ENCODE data around the gene CHST11. TPM values are rescaled to one million over a fixed set of nuclear protein-coding genes. Genes with fewer than 3 reads are reported as not detected.

The CHST11 gene
- total RNA-seq, 1 experiment from 2014 or later = 6.7 TPM

DNA sequence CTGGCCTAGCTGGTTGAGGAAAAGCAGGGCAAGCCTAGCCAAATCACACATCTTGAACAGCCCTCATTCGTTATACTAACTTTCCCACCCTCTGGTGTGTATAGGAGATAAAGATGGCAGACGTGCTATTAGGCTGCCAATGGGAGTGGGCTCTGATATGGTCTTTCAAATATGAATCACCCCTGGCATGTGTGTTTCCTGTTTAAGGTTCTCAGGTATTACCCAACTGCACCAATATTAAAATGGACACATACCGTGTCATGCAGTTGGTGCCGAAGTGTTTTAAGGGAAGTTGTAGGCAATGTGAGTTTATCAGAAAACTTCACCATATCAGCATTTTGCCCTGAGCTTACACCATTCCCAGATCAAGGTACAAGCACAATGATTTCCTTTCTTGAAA is 33.4 kb downstream of the CHST11 start:
- Mint-ChIP-seq H3K9me3 (no peaks in the 10 kb centered on the region), H3K4me3 (no peak overlapping the region), H3K27ac (no peak overlapping the region), H3K36me3 (ENCODE audit: insufficient read depth in 1 of 3, low read depth in 3 of 3) (peaks cover 0 to 2% (median 0%) of the 10 kb centered on the region in 3 experiments; a peak in 1 of 7 replicates), H3K4me1 (peaks cover 8 to 9% of the 10 kb centered on the region in 2 experiments), H3K27me3 (ENCODE audit: low read depth) (no peaks in the 10 kb centered on the region)
- no peak overlapping the region for H2BK20ac ChIP-seq (ENCODE audit: low read depth, low read length, poor library complexity, severe bottlenecking)
- no peak for DNase-seq
- H2BK5ac ChIP-seq (ENCODE audit: insufficient read length, low read length) = no peak overlapping the region
- no peak overlapping the region for H2BK15ac ChIP-seq (ENCODE audit: low read depth, low read length)
- H3K27ac ChIP-seq (ENCODE audit: insufficient read length, low read depth, low read length) = no peak overlapping the region
- H4K91ac ChIP-seq (ENCODE audit: insufficient read length, low read depth, low read length) = no peak overlapping the region
- no peak overlapping the region for H2BK12ac ChIP-seq (ENCODE audit: insufficient read length, low read depth, low read length)
- H3K4me1 ChIP-seq (ENCODE audit: insufficient read depth, low read length) = no peaks in the 10 kb centered on the region
- H3K9me3 ChIP-seq (ENCODE audit: control insufficient read depth, low read depth, low read length) = no peaks in the 10 kb centered on the region
- H3K79me1 ChIP-seq (ENCODE audit: insufficient read depth, low read depth, low read length, poor library complexity, severe bottlenecking) = no peaks in the 10 kb centered on the region
- H3K4ac ChIP-seq (ENCODE audit: low read depth, low read length) = no peak overlapping the region
- H3K4me2 ChIP-seq (ENCODE audit: insufficient read depth, insufficient read length, low read length) = no peak overlapping the region
- no peaks in the 10 kb centered on the region for H4K20me1 ChIP-seq (ENCODE audit: control insufficient read depth, insufficient read depth, insufficient read length)
- no peak overlapping the region for H3T11ph ChIP-seq (ENCODE audit: low read length)
- no peaks in the 10 kb centered on the region for H3K27me3 ChIP-seq (ENCODE audit: insufficient read depth, low read length)
- H3K18ac ChIP-seq (ENCODE audit: insufficient read length, low read depth, low read length) = no peak overlapping the region
- H2AK5ac ChIP-seq (ENCODE audit: insufficient read length, low read length) = no peak overlapping the region
- H3K23me2 ChIP-seq (ENCODE audit: insufficient read length, low read depth, low read length, poor library complexity, severe bottlenecking) = no peaks in the 10 kb centered on the region
- no peak overlapping the region for H3K9ac ChIP-seq (ENCODE audit: extremely low read depth, insufficient read length, low read length)
- no peak overlapping the region for H3K23ac ChIP-seq (ENCODE audit: insufficient read length, low read depth, low read length)
- TF ChIP-seq, protein P1, sequence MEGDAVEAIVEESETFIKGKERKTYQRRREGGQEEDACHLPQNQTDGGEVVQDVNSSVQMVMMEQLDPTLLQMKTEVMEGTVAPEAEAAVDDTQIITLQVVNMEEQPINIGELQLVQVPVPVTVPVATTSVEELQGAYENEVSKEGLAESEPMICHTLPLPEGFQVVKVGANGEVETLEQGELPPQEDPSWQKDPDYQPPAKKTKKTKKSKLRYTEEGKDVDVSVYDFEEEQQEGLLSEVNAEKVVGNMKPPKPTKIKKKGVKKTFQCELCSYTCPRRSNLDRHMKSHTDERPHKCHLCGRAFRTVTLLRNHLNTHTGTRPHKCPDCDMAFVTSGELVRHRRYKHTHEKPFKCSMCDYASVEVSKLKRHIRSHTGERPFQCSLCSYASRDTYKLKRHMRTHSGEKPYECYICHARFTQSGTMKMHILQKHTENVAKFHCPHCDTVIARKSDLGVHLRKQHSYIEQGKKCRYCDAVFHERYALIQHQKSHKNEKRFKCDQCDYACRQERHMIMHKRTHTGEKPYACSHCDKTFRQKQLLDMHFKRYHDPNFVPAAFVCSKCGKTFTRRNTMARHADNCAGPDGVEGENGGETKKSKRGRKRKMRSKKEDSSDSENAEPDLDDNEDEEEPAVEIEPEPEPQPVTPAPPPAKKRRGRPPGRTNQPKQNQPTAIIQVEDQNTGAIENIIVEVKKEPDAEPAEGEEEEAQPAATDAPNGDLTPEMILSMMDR (conservative IDR thresholded peaks at IDR 0.05) = no peak
- no peak overlapping the region for H4K8ac ChIP-seq (replicated peaks; ENCODE audit: insufficient read length, low read depth, low read length)
- H3K79me2 ChIP-seq (ENCODE audit: insufficient read depth, low read length) = 0 out of 2 replicates have a peak, but pooled peaks cover 2% of the 10 kb centered on the region
- no peak overlapping the region for H4K5ac ChIP-seq (ENCODE audit: insufficient read length, low read depth, low read length)
- no peak overlapping the region for H3K14ac ChIP-seq (ENCODE audit: insufficient read depth, low read length)
- WGBS (ENCODE audit: extremely low coverage, insufficient read length, low lambda C conversion rate) = no CpG with 5 or more reads among the region's 4 CpGs
- no peak overlapping the region for H2BK120ac ChIP-seq (ENCODE audit: low read depth, low read length, poor library complexity, severe bottlenecking)
- H3K56ac ChIP-seq (ENCODE audit: insufficient read length, low read depth, low read length) = no peak overlapping the region
- no peak overlapping the region for H2AFZ ChIP-seq (ENCODE audit: low read length)
